Stimulated activated CD4-positive, alpha-beta T cell treated with anti-CD3 and anti-CD28 coated beads, Interleukin-4, amount 100 ng/mL, for 4 hours (primary cell): ENCODE results near the gene MAP4K3.

Source experiments
- DNase-seq, 2 experiments: peaks; one replicate each; pipeline ENCODE4 v3.0.0-alpha.2; 2020

Gene MAP4K3

GRCh38 chr2:39234754-39235153, 202.3 kb downstream of the MAP4K3 start:
- DNase-seq: no peak

GRCh38 chr2:39232141-39232540, 204.9 kb downstream of the MAP4K3 start:
- no peak for DNase-seq

- DNase-seq: no peak
Observed at GRCh38 chr2:39228413-39229209, 208.5 kb downstream of the MAP4K3 start.

- peak; percentile 73 to 82 for DNase-seq
Observed at GRCh38 chr2:39227628-39228412, 209.3 kb downstream of the MAP4K3 start.

GRCh38 chr2:39225567-39225966, 211.5 kb downstream of the MAP4K3 start:
- no peak for DNase-seq

- DNase-seq: no peak
Observed at GRCh38 chr2:39223909-39224308, 213.2 kb downstream of the MAP4K3 start.

- DNase-seq: no peak
Observed at GRCh38 chr2:39221459-39221858, 215.6 kb downstream of the MAP4K3 start.

- no peak for DNase-seq
Observed at GRCh38 chr2:39220136-39220535, 216.9 kb downstream of the MAP4K3 start.

GRCh38 chr2:39218391-39218790, 218.7 kb downstream of the MAP4K3 start:
- DNase-seq: no peak

GRCh38 chr2:39217192-39217550, 219.9 kb downstream of the MAP4K3 start:
- DNase-seq: no peak

GRCh38 chr2:39216346-39217191, 220.5 kb downstream of the MAP4K3 start:
- DNase-seq: peak; percentile 26 to 50

GRCh38 chr2:39215545-39215944, 221.5 kb downstream of the MAP4K3 start:
- DNase-seq: no peak

- DNase-seq: no peak
Observed at GRCh38 chr2:39213015-39213414, 224.1 kb downstream of the MAP4K3 start.

- DNase-seq: no peak
Observed at GRCh38 chr2:39210846-39211245, 226.2 kb downstream of the MAP4K3 start.

GRCh38 chr2:39203382-39203781, 233.7 kb downstream of the MAP4K3 start:
- no peak for DNase-seq

- no peak for DNase-seq
Observed at GRCh38 chr2:39202639-39203369, 234.3 kb downstream of the MAP4K3 start.
